Karpas-422 (cell line): ENCODE data around the gene SNAP47. TPM values are rescaled to one million over a fixed set of nuclear protein-coding genes. Genes with fewer than 3 reads are reported as not detected.

Experiments used
- DNase-seq: peaks from one replicate; pipeline ENCODE4 v3.0.0-alpha.2; 2015
- H2AFZ ChIP-seq: fragments of 200-600 bp; sonication (generic); 2 replicates; pipeline ENCODE4 v1.6.1; 2014; ENCODE audit warnings: antibody characterized with exemption, low read length, mixed read lengths
- H3K27ac ChIP-seq: fragments of 200-600 bp; sonication (generic); 2 replicates; pipeline ENCODE4 v1.5.1; 2014; ENCODE audit warnings: mild to moderate bottlenecking, low read length, moderate library complexity
- H3K27me3 ChIP-seq: fragments of 200-600 bp; sonication (generic); 2 replicates; pipeline ENCODE4 v1.6.1; 2014; ENCODE audit warnings: low read length, mixed read lengths
- H3K36me3 ChIP-seq: fragments of 200-600 bp; sonication (generic); 2 replicates; pipeline ENCODE4 v1.6.1; 2014; ENCODE audit warnings: low read length, mixed read lengths; ENCODE audit not compliant: insufficient read depth
- H3K4me1 ChIP-seq: fragments of 200-600 bp; sonication (generic); 2 replicates; pipeline ENCODE4 v1.6.1; 2014; ENCODE audit warnings: mild to moderate bottlenecking, low read length, mixed read lengths
- H3K4me2 ChIP-seq: fragments of 200-600 bp; sonication (generic); 2 replicates; pipeline ENCODE4 v1.6.1; 2014; ENCODE audit warnings: low read length, low read depth, mild to moderate bottlenecking; ENCODE audit not compliant: poor library complexity, severe bottlenecking
- H3K4me3 ChIP-seq: fragments of 200-600 bp; sonication (generic); 2 replicates; pipeline ENCODE4 v1.5.1; 2014; ENCODE audit warnings: mild to moderate bottlenecking, antibody characterized with exemption, low read length, mixed read lengths
- H3K79me2 ChIP-seq: fragments of 200-600 bp; sonication (generic); 2 replicates; pipeline ENCODE4 v1.6.1; 2014; ENCODE audit warnings: mild to moderate bottlenecking, low read length, mixed read lengths
- H3K9ac ChIP-seq: fragments of 200-600 bp; sonication (generic); 2 replicates; pipeline ENCODE4 v1.6.0; 2014; ENCODE audit warnings: low read length
- H3K9me2 ChIP-seq: fragments of 200-600 bp; sonication (generic), shearing (Covaris generic); replicated peaks from 2 replicates; pipeline ENCODE4 v1.6.0; 2014; ENCODE audit warnings: mild to moderate bottlenecking, low read length, moderate library complexity; ENCODE audit not compliant: insufficient read depth
- H3K9me3 ChIP-seq: fragments of 300-700, 200-600 bp; sonication (generic); 2 replicates; pipeline ENCODE4 v1.6.1; 2014; ENCODE audit warnings: low read length, mixed read lengths
- H4K20me1 ChIP-seq: fragments of 200-600 bp; sonication (generic); 2 replicates; pipeline ENCODE4 v1.6.1; 2014; ENCODE audit warnings: mild to moderate bottlenecking, antibody characterized with exemption, low read length, low read depth; ENCODE audit not compliant: insufficient read depth
- total RNA-seq: library from RNA; depleted of rRNA; stranded (reverse); fragments of >200 nt; shearing (Covaris generic); gene quantifications from 2 replicates; pipeline ENCODE4 v1.2.3, GENCODE V29; 2014; ENCODE audit warnings: low replicate concordance

The SNAP47 gene
- total RNA-seq, 1 experiment from 2014 or later = 15.3 TPM

- Histone ChIP-seq H3K9ac (no peak overlapping the region), H3K4me2 (no peak overlapping the region), H3K9me3 (no peaks in the 10 kb centered on the region), H3K9me2 (no peaks in the 10 kb centered on the region), H4K20me1 (peaks cover 26% of the 10 kb centered on the region; the same call in 1 of the 2 replicates), H3K79me2 (peaks cover 88% of the 10 kb centered on the region), H3K36me3 (no peaks in the 10 kb centered on the region), H2AFZ (no peak overlapping the region), H3K4me3 (no peak overlapping the region), H3K27me3 (no peaks in the 10 kb centered on the region), H3K27ac (no peak overlapping the region), H3K4me1 (no peaks in the 10 kb centered on the region)
- DNase-seq = no peak
Measured at GRCh38 chr1:227749225-227749624, 14.0 kb downstream of the SNAP47 start.

- peaks cover 18% of the 10 kb centered on the region; the same call in 1 of the 2 replicates for H4K20me1 ChIP-seq
- peaks cover 88% of the 10 kb centered on the region for H3K79me2 ChIP-seq
- H3K9ac ChIP-seq = no peak overlapping the region
- H3K27me3 ChIP-seq = no peaks in the 10 kb centered on the region
- H3K4me2 ChIP-seq = no peak overlapping the region
- H3K4me3 ChIP-seq = no peak overlapping the region
- no peaks in the 10 kb centered on the region for H3K36me3 ChIP-seq
- no peak overlapping the region for H2AFZ ChIP-seq
- H3K27ac ChIP-seq = no peak overlapping the region
- no peaks in the 10 kb centered on the region for H3K4me1 ChIP-seq
- no peak for DNase-seq
- no peaks in the 10 kb centered on the region for H3K9me2 ChIP-seq
- no peaks in the 10 kb centered on the region for H3K9me3 ChIP-seq
Measured at GRCh38 chr1:227749916-227750710, 14.9 kb downstream of the SNAP47 start.

GRCh38 chr1:227753999-227754711 lies 18.9 kb downstream of the SNAP47 start:
- Histone ChIP-seq H3K36me3 (no peaks in the 10 kb centered on the region), H3K27me3 (no peaks in the 10 kb centered on the region), H3K9me2 (no peaks in the 10 kb centered on the region), H2AFZ (no peak overlapping the region), H3K4me3 (no peak overlapping the region), H4K20me1 (0 out of 2 replicates have a peak, but pooled peaks cover 14% of the 10 kb centered on the region), H3K79me2 (peaks cover 69% of the 10 kb centered on the region), H3K4me2 (no peak overlapping the region), H3K27ac (no peak overlapping the region), H3K4me1 (no peaks in the 10 kb centered on the region), H3K9me3 (no peaks in the 10 kb centered on the region), H3K9ac (no peak overlapping the region)
- no peak for DNase-seq

- Histone ChIP-seq H3K4me1 (no peaks in the 10 kb centered on the region), H3K36me3 (0 out of 2 replicates have a peak, but pooled peaks cover 3% of the 10 kb centered on the region), H3K4me2 (no peak overlapping the region), H4K20me1 (0 out of 2 replicates have a peak, but pooled peaks cover 7% of the 10 kb centered on the region), H3K27me3 (no peaks in the 10 kb centered on the region), H2AFZ (no peak overlapping the region), H3K9ac (no peak overlapping the region), H3K9me3 (no peaks in the 10 kb centered on the region), H3K9me2 (no peaks in the 10 kb centered on the region), H3K4me3 (no peak overlapping the region), H3K79me2 (peaks cover 61% of the 10 kb centered on the region), H3K27ac (no peak overlapping the region)
- DNase-seq = no peak
Measured at GRCh38 chr1:227754958-227755357, 19.7 kb downstream of the SNAP47 start.

- no peak overlapping the region for H3K9ac ChIP-seq
- no peaks in the 10 kb centered on the region for H3K4me1 ChIP-seq
- no peak overlapping the region for H3K4me2 ChIP-seq
- no peak overlapping the region for H3K27ac ChIP-seq
- no peak for DNase-seq
- peaks cover 8% of the 10 kb centered on the region; the same call in 1 of the 2 replicates for H3K36me3 ChIP-seq
- no peaks in the 10 kb centered on the region for H3K9me3 ChIP-seq
- H2AFZ ChIP-seq = no peak overlapping the region
- H3K27me3 ChIP-seq = no peaks in the 10 kb centered on the region
- H4K20me1 ChIP-seq = 0 out of 2 replicates have a peak, but pooled peaks cover 2% of the 10 kb centered on the region
- H3K4me3 ChIP-seq = no peak overlapping the region
- H3K9me2 ChIP-seq = no peaks in the 10 kb centered on the region
- peaks cover 48% of the 10 kb centered on the region for H3K79me2 ChIP-seq
Measured at GRCh38 chr1:227756172-227756959, 21.1 kb downstream of the SNAP47 start.

- H3K4me3 ChIP-seq = no peak overlapping the region
- peaks cover 8% of the 10 kb centered on the region; the same call in 1 of the 2 replicates for H3K36me3 ChIP-seq
Measured at GRCh38 chr1:227757781-227758180, 22.5 kb downstream of the SNAP47 start.

GRCh38 chr1:227758366-227758765 lies 23.1 kb downstream of the SNAP47 start:
- H3K36me3 ChIP-seq = peaks cover 8% of the 10 kb centered on the region; the same call in 1 of the 2 replicates
- H3K27me3 ChIP-seq = no peaks in the 10 kb centered on the region
- no peak overlapping the region for H3K9ac ChIP-seq
- peaks cover 50% of the 10 kb centered on the region for H3K79me2 ChIP-seq
- H3K4me2 ChIP-seq = no peak overlapping the region
- H3K4me1 ChIP-seq = no peaks in the 10 kb centered on the region; the same call in 1 of the 2 replicates
- H3K9me3 ChIP-seq = no peaks in the 10 kb centered on the region
- no peak overlapping the region for H2AFZ ChIP-seq
- no peaks in the 10 kb centered on the region for H3K9me2 ChIP-seq
- H3K27ac ChIP-seq = no peak overlapping the region
- no peak overlapping the region for H3K4me3 ChIP-seq
- DNase-seq = no peak
- peaks cover 9% of the 10 kb centered on the region for H4K20me1 ChIP-seq

More at GRCh38 chr1:227757781-227758180, 22.5 kb downstream of the SNAP47 start:
- Histone ChIP-seq H3K4me2 (no peak overlapping the region), H3K9me3 (no peaks in the 10 kb centered on the region), H3K9me2 (no peaks in the 10 kb centered on the region), H3K27me3 (no peaks in the 10 kb centered on the region), H3K79me2 (peaks cover 50% of the 10 kb centered on the region), H4K20me1 (0 out of 2 replicates have a peak, but pooled peaks cover 4% of the 10 kb centered on the region), H3K4me1 (no peaks in the 10 kb centered on the region; the same call in 1 of the 2 replicates), H3K9ac (no peak overlapping the region), H2AFZ (no peak overlapping the region), H3K27ac (no peak overlapping the region)
- DNase-seq = no peak
